GM18873 (cell line): ENCODE data around the gene MIEF1.

Experiments
- ATAC-seq: cut with Tn5 transposase; IDR thresholded peaks from one replicate; pipeline ENCODE4 v1.9.1; 2021; ENCODE audit warnings: mild to moderate bottlenecking, moderate library complexity, moderate number of reproducible peaks; ENCODE audit not compliant: unreplicated experiment, low FRiP score

MIEF1 gene

DNA sequence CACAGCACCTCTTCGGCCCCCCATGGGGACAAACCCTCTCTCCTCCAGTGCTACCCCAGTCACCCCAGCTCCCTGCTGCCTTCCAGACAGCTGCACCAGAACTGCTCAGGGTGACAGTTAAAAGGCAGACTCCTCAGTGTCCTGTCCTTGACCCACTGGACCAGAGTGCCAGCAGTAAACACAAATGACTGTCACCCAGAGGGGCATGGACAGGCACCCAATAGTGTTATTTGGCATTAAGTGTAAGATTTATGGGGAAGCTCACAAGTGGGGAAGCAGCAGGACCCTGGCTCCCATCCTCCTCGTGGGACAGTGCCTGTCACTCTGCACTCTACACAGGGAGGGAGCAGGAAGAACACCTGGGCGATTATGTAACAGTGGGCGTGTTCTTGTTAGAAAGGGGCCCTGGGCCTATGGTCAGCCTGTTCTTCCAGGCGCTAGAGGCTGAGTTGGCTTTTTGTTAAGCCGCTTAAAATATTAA is 25.4 kb downstream of the MIEF1 start:
- no peak for ATAC-seq

DNA sequence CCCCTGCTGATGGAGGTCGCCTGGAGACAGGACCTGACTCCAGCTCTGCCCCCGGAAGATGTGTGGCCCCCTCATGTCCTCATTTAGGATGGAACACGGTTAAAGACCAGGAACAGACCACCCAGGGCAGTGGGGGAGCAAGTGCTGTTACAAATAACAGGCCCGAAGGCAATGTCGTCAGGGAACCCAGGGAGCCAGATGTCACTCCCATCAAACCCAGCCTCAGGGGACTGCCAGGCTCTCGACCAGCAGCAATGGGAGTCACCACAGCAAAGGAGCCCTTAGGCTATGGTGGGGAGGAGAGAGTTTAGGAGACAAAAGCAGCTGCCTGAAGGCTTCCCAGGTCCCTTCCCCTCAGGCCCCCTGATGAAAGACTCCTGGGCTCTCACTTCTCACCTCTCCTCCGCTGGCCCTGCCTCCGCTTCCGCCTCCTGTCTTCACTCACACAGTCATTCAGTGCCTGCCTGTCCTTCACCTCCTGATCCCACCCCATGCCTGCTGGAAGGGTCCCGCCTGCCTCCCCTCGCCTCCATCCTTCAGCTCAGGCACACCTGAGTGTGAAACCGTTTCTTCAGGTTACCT is 26.1 kb downstream of the MIEF1 start:
- ATAC-seq: no peak

- ATAC-seq: no peak
Observed at GRCh38 chr22:39528681-39529486, 26.8 kb downstream of the MIEF1 start.

- no peak for ATAC-seq
Observed at GRCh38 chr22:39529487-39529851, 27.4 kb downstream of the MIEF1 start.

DNA sequence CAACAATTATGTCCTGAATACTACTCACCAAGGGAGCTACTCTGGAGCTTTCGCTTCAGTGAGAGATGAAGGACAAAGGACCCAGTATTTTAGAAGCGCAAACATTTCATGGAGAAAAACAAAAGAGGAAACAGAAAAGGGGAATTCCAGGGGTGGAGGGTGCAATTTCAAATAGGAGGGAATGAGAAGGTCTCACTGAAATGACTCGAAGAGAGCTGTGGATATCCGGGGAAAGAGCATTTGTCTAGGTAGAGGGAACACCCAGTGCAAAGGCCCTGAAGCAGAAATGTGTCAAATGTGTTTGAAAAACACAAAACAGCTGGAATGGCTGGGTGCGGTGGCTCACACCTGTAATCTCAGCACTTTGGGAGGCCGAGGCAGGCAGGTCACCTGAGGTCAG is 28.0 kb downstream of the MIEF1 start:
- ATAC-seq: no peak

- no peak for ATAC-seq
Observed at GRCh38 chr22:39530692-39531331, 28.7 kb downstream of the MIEF1 start.

DNA sequence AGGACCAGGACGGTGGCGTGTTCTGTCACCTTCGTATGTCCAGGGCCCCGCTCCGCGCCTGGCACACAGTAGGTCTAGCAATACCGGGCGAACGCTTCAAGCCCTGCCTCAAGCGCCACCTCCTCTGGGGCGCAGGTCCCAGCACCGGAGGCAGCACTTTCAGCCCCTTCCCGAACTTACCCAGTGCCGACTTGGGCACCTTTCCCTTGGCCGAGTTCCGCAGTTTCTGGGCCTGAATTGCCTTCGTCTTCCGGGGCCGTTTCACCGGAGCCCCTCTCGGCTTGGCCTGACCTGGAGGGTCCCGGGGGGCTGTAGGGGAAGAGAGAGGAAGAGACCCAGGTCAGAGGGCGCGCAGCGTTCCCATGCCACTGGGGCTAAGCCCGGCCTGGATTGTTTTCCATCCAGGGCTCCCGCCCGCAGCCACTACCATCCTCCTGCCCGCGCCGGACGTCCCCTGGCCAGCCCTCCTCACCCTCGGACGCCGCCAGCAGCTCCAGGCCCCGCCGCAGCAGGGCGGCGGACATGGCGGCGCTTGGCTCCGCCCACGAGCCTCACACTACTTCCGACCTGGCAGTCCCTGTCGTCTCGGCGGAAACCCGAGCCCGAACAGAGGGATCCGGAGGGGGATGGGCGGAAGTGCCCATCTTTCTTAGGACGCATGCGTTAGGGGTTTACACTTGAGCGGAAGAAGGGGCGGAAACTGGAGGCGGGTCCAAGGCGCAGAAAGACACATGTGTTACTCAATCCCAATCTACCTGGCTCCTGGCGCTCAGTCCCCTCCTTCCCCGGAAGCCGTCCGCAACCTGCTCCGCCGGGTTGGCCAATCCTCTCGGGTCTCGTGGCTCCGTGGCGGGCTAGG is 30.4 kb downstream of the MIEF1 start, which contains the start of gene RPS19BP1:
Gene RPS19BP1 (minus strand): TSS at position 534 of the 859 bp plus-strand sequence. CDS start 10 bp downstream, at position 524.
- peak; percentile 81 for ATAC-seq

GRCh38 chr22:39534092-39534506 is 32.0 kb downstream of the MIEF1 start:
- no peak for ATAC-seq

GRCh38 chr22:39534591-39535356 is 32.7 kb downstream of the MIEF1 start:
- ATAC-seq: no peak

GRCh38 chr22:39535357-39535725 is 33.3 kb downstream of the MIEF1 start:
- no peak for ATAC-seq

GRCh38 chr22:39535831-39536449 is 33.9 kb downstream of the MIEF1 start:
- no peak for ATAC-seq

DNA sequence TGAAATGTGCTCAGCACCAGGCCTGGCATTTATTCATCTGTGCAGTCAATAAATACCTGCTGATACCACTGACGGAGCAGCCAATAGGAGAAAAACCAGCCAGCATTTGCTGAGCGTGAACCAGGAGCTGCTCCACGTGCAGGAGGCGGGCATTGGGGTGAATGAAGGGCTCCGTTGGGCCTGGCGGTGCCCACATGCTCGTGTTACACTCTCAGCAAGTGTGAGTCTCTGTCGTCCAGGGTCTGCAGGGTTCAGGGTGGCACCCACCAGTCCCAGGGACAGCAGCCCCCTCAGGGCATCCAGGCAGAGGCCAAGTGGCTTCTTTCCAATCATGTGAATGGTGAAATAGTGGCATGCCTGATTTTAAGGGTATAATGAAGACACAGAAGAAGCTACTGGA is 34.6 kb downstream of the MIEF1 start:
- no peak for ATAC-seq

DNA sequence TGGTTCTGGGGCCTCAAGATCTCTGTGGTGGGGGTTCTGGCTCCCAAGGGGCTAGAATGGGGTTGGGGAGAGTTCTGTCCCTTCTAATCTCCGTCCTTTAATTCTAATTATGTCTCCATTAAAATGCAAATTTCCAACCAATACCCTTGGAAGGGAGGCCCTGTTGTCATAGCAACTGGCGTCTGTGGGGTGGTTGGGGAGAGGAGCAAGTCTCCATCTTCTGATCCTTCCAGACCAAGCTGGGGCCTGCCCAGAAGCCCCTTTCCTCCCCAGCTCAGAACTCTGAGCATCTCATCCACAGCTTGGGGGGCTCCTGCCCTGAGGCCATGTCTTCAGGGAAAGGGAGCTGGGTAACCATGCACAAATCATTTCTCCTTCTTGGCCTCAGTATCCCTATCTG is 35.9 kb downstream of the MIEF1 start:
- ATAC-seq: no peak

DNA sequence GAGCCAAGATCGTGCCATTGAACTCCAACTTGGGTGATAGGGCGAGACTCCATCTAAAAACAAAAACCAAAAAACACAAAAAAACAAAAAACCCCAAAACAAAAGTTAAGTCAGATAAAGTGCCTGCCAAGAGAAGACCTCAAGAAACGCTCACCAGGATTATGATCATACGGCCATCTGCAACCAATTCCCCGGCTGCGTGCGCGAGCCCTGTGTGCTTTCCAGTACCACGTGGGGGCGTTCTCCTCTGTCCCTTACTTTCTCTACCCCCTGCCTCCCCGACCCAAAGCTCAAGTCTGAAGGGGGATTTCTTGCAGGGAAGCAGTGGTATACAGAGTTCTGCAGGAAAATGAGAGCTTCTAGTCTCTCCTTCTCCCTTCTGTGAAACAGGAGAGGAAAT is 41.0 kb downstream of the MIEF1 start:
- no peak for ATAC-seq

DNA sequence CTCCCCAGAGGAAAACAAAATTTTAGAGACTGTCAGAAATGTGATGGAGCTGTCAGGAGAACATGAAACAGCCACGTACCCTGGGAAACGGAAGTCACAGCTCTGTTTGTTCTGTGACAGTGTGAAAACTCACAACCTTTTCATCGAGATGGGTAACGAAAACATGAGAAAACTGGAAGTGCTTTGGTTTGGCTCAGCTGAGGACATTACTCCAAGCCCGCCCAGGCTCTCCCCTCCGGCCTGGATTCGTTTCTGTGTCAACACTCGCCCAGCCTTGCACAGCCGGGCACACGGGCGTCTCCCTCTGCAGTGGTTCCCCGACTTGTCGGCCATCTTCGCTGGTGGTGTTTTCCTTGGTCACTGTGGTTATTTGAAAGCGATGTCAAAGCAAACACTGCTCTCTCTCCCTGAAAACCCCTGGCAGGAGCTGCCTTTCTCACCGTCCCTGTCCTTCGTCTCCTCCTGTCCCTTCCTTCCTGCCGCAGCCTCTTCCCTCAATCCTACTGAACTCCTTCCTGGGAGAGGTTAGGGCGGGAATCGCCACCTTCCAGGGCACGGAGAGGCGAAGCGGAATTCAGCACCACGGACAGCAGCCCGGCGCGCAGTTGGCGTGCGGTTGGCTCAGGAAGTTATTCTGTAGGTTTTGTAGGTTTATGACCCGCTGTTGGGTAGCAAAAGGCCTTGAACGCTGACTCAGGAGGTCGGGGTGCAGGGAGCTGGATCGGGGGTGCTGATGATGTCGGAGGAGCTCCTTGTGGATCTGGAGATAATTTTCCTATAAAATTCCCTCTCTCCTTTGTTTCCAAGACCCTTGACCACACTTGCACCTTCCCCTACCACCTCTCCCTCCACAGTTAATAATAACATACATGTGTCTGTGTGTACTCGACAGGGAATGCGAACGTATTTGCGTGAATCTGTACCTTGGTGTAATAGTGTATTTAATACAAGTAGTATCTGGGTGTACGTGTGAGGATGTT is 43.6 kb downstream of the MIEF1 start:
- no peak for ATAC-seq

DNA sequence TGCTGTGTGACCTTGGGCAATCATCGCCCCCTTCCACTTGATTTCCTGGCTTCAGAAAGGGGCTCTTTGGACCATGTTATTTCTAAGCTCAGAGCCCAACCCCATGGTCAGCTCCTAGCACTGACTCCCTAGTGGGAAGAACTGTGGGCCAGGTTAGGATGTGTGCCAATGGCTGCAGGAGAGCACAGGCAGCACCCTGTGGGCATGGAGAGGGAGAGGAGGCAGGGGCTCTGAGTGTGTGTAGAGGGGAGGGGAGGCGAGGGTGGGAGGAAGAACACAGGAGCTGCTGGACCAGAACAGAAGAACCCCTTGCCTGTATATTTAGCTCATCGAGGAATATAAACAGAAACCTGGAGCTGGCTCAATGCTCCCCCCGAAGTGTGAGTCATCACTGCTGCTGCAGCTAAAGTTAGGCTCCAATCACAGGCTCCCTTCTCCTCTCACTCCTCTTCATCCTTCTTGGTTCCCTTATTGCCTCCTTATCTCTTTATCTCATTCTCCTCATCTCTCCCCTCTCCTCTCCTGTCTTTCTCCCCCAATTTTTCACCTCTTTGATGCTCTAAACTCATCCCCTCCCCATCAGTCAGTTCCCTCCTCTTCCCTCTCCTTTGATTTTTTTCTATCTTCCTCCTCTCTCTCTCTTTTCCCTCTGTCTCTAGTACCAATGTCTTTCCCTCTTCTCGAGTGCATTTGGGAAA is 44.9 kb downstream of the MIEF1 start:
- no peak for ATAC-seq

DNA sequence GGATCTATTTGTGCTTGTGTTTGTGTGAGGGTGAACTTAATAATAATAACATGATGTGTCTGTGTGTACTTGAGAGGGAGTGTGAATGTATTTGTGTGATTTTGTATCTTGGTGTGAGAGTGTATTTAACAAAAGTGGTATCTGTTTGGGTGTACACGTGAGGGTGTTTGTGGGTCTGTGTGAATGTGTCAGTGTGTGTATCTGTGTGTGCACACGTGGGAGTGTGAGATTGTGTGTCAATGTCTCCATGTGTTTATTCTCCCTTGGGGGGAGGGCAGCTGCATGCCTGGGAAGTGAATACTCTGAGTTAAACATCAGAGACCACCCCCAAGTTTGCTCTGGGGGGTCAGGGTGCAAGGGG is 45.5 kb downstream of the MIEF1 start:
- no peak for ATAC-seq

DNA sequence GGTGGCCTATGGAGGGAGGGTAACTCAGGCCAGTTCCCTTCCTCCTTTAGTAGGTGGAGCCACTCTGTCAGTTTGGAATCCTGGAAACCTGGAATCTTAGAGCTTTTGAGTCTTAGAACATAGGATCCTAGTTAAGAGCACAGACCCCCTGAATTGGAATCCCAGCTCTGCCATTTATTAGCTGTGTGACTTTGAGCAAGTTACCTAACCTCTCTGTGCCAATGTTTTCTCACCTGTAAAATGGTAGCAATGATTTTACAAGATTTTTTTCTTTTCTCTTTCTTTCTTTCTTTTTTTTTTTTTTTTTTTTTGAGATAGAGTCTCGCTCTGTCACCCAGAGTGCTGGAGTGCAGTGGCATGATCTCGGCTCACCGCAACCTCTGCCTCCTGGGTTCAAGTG is 51.3 kb downstream of the MIEF1 start:
- no peak for ATAC-seq
